Small intestine (tissue), 7 donors: ENCODE measurements around the gene GNPAT. TPM values are rescaled to one million over a fixed set of nuclear protein-coding genes. Genes with fewer than 3 reads are reported as not detected.

Source experiments
- DNase-seq, 2 donors: peaks; one replicate each; pipeline versions ENCODE4 v3.0.0 to v3.0.0-alpha.2; 2013
- FAIRE-seq: peaks from 2 replicates; lab custom pipeline; 2012; peaks lifted over from hg19 to GRCh38; lab: Jason Lieb, UNC
- H3K27ac ChIP-seq, 3 donors: one replicate each; pipeline ENCODE4 v1.5.1; 2013; ENCODE audit warnings: low read length in 2 of 3, mild to moderate bottlenecking in 2 of 3, control low read depth in 1 of 3, inconsistent platforms in 1 of 3, low read depth in 1 of 3, moderate library complexity in 1 of 3
- H3K27me3 ChIP-seq, 3 donors: one replicate each; pipeline ENCODE4 v1.6.1; 2013; ENCODE audit warnings: low read length in 3 of 3, inconsistent platforms in 1 of 3; ENCODE audit not compliant: control insufficient read depth in 3 of 3, insufficient read depth in 3 of 3
- H3K36me3 ChIP-seq, 3 donors: one replicate each; pipeline ENCODE4 v1.6.1; 2013; ENCODE audit warnings: low read length in 3 of 3, inconsistent platforms in 1 of 3, low read depth in 1 of 3, mild to moderate bottlenecking in 1 of 3, moderate library complexity in 1 of 3; ENCODE audit not compliant: control insufficient read depth in 3 of 3, insufficient read depth in 2 of 3
- H3K4me1 ChIP-seq, 3 donors: one replicate each; pipeline ENCODE4 v1.6.1; 2013; ENCODE audit warnings: low read length in 2 of 3, inconsistent platforms in 1 of 3, low read depth in 1 of 3, mild to moderate bottlenecking in 1 of 3, moderate library complexity in 1 of 3; ENCODE audit not compliant: control insufficient read depth in 3 of 3, insufficient read depth in 2 of 3
- H3K4me3 ChIP-seq, 3 donors: one replicate each; pipeline ENCODE4 v1.5.1; 2013; ENCODE audit warnings: low read length in 3 of 3, control low read depth in 1 of 3, inconsistent platforms in 1 of 3, low read depth in 1 of 3, mild to moderate bottlenecking in 1 of 3, moderate library complexity in 1 of 3
- H3K9me3 ChIP-seq, 2 donors: one replicate each; pipeline ENCODE4 v1.6.1; 2013; ENCODE audit warnings: low read depth in 1 of 2, low read length in 1 of 2; ENCODE audit not compliant: control insufficient read depth in 2 of 2, insufficient read depth in 1 of 2
- WGBS, 3 donors: extraction: QIAGEN DNeasy Blood & Tissue Kit; methylation state at CpG; one replicate each; pipeline ENCODE4 v1.1.7; 2013; 5-methylcytosine and 5-hydroxymethylcytosine counted together
- polyA plus RNA-seq, 4 donors: library from polyadenylated mRNA; stranded (reverse) in 3 of 4; unstranded in 1 of 4; fragments of 200-250 nt in 3 of 4; fragments of 120-200 nt in 1 of 4; gene quantifications; one replicate each; pipeline versions ENCODE4 v1.2.1 to v1.2.3, GENCODE V29; 2013
- donor health status: healthy with polysubstance abuse.
- donor health status: control.
- donor health status: control.
- donor health status: Bipolar disorder and iron deficiency.
- donor health status: healthy.

The GNPAT gene
- polyA plus RNA-seq, 4 donors = 43.4 to 69.4 (median 56.6) TPM

- Histone ChIP-seq H3K9me3 (no peaks in the 10 kb centered on the region), H3K4me3 (peak overlapping the region in 2 of 3 donors; percentile 83 to 92), H3K27ac (no peak overlapping the region), H3K4me1 (peaks cover 1 to 12% (median 11%) of the 10 kb centered on the region in 3 donors), H3K27me3 (no peaks in the 10 kb centered on the region), H3K36me3 (peaks cover under 1 to 15% (median 4%) of the 10 kb centered on the region in 3 donors)
- 11 to 40% (median 29%) methylated on average over 5 of the region's 5 CpGs for WGBS, 3 donors
- no peak for FAIRE-seq
- peak in 1 of 2 donors; percentile 24 for DNase-seq
Observed at GRCh38 chr1:231242516-231243198, 1.6 kb downstream of the GNPAT start.

- 100% methylated on average over 1 of the region's 1 CpG for WGBS, 3 donors
- Histone ChIP-seq H3K4me1 (peaks cover 0 to 6% (median 3%) of the 10 kb centered on the region in 3 donors), H3K27me3 (no peaks in the 10 kb centered on the region), H3K4me3 (no peak overlapping the region), H3K36me3 (peaks cover 0 to 15% (median 2%) of the 10 kb centered on the region in 3 donors), H3K9me3 (no peaks in the 10 kb centered on the region), H3K27ac (no peak overlapping the region)
- no peak for FAIRE-seq
- no peak for DNase-seq
Observed at GRCh38 chr1:231248778-231249177, 7.8 kb downstream of the GNPAT start.

GRCh38 chr1:231252336-231252735 is 11.3 kb downstream of the GNPAT start:
- DNase-seq (no peak), FAIRE-seq (no peak)
- H3K4me1 ChIP-seq = no peaks in the 10 kb centered on the region
- no peaks in the 10 kb centered on the region for H3K9me3 ChIP-seq
- no peak overlapping the region for H3K27ac ChIP-seq
- no peaks in the 10 kb centered on the region for H3K27me3 ChIP-seq
- no peak overlapping the region for H3K4me3 ChIP-seq
- WGBS, 3 donors = 76 to 90% (median 88%) methylated on average over 3 of the region's 3 CpGs
- peaks cover 2 to 21% (median 4%) of the 10 kb centered on the region in 3 donors for H3K36me3 ChIP-seq

GRCh38 chr1:231260351-231260750 is 19.3 kb downstream of the GNPAT start:
- FAIRE-seq = no peak
- no peak overlapping the region for H3K4me3 ChIP-seq
- 88 to 95% (median 95%) methylated on average over 4 of the region's 4 CpGs for WGBS, 3 donors

GRCh38 chr1:231264642-231265041 is 23.6 kb downstream of the GNPAT start:
- DNase-seq (no peak), FAIRE-seq (no peak)
- Histone ChIP-seq H3K4me3 (no peak overlapping the region), H3K27me3 (no peaks in the 10 kb centered on the region), H3K9me3 (no peaks in the 10 kb centered on the region), H3K36me3 (peaks cover 8 to 38% (median 21%) of the 10 kb centered on the region in 3 donors), H3K4me1 (no peaks in the 10 kb centered on the region), H3K27ac (no peak overlapping the region)
- WGBS, 3 donors = 96 to 100% (median 97%) methylated on average over 1 of the region's 1 CpG

More at GRCh38 chr1:231260351-231260750, 19.3 kb downstream of the GNPAT start:
- H3K9me3 ChIP-seq = peaks cover 0 to 6% of the 10 kb centered on the region in 2 donors
- no peak for DNase-seq
- no peak overlapping the region for H3K27ac ChIP-seq
- peaks cover 12 to 22% (median 20%) of the 10 kb centered on the region in 3 donors for H3K36me3 ChIP-seq
- H3K27me3 ChIP-seq = no peaks in the 10 kb centered on the region
- H3K4me1 ChIP-seq = no peaks in the 10 kb centered on the region

GRCh38 chr1:231265379-231265778 is 24.4 kb downstream of the GNPAT start:
- H3K36me3 ChIP-seq = peaks cover 5 to 39% (median 24%) of the 10 kb centered on the region in 3 donors
- H3K4me1 ChIP-seq = no peaks in the 10 kb centered on the region
- DNase-seq = no peak
- FAIRE-seq = no peak
- H3K27me3 ChIP-seq = no peaks in the 10 kb centered on the region
- H3K4me3 ChIP-seq = no peak overlapping the region
- no peaks in the 10 kb centered on the region for H3K9me3 ChIP-seq
- H3K27ac ChIP-seq = no peak overlapping the region
- WGBS, 3 donors = 92 to 100% (median 98%) methylated on average over 3 of the region's 3 CpGs

- Histone ChIP-seq H3K27ac (no peak overlapping the region), H3K36me3 (peaks cover 2 to 39% (median 37%) of the 10 kb centered on the region in 3 donors), H3K9me3 (no peaks in the 10 kb centered on the region), H3K4me3 (no peak overlapping the region), H3K4me1 (no peaks in the 10 kb centered on the region), H3K27me3 (no peaks in the 10 kb centered on the region)
- DNase-seq (no peak), FAIRE-seq (no peak)
- 49 to 88% (median 76%) methylated on average over 1 of the region's 1 CpG for WGBS, 3 donors
Observed at GRCh38 chr1:231266811-231267322, 25.9 kb downstream of the GNPAT start.

- Histone ChIP-seq H3K27ac (peak overlapping the region in 1 of 3 donors; percentile 69), H3K4me3 (no peak overlapping the region), H3K9me3 (no peaks in the 10 kb centered on the region), H3K27me3 (no peaks in the 10 kb centered on the region), H3K36me3 (peaks cover 6 to 46% (median 43%) of the 10 kb centered on the region in 3 donors), H3K4me1 (no peaks in the 10 kb centered on the region)
- DNase-seq (no peak), FAIRE-seq (no peak)
- WGBS, 3 donors = 53 to 65% (median 61%) methylated on average over 3 of the region's 3 CpGs
Observed at GRCh38 chr1:231272173-231272572, 31.2 kb downstream of the GNPAT start.
